Occipital lobe (tissue), 2 donors: ENCODE data around the gene SPOPL. TPM values are rescaled to one million over a fixed set of nuclear protein-coding genes. Genes with fewer than 3 reads are reported as not detected.

ENCODE experiments used
- DNase-seq: peaks from one replicate; lab custom pipeline; 2025; lab: John Stamatoyannopoulos, UW
- total RNA-seq: library from RNA; depleted of rRNA; stranded (reverse); fragments of >200 nt; gene quantifications from one replicate; pipeline ENCODE4 v1.2.3, GENCODE V29; 2014

Gene SPOPL
- total RNA-seq, 1 donor from 2014 or later: 29.3 TPM

DNA sequence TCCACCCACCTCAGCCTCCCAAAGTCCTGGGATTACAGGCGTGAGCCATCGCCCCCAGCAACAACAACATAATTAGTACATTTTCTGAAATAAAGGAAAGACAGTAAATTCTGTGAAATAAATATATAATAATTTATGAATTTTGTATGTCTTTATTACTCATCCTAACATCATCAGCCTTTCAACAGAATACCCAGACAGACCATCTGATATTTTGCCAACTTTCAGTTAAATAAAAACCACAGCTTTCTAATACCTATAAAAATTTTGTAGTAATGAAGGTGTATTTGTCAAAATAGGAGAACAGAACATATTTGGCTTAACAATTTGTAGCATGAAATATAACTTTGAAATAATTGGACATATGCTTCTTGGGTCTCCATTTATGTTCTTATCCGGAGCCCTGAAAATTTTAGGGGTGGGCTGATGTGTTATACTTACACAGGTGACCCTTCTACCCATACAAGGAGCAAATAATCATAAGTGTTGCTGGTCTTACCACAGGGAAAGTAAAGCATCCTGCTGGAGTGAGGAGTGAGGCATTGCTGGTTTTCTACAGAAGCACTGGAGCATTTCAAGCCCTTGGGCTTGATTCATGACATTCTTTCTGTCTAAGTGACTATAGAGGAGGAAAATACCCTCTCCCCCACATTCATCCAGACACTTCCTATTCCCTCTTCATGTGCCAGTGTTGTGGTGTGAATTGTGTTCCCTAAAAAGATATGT is 99.3 kb downstream of the SPOPL start:
- DNase-seq: no peak

DNA sequence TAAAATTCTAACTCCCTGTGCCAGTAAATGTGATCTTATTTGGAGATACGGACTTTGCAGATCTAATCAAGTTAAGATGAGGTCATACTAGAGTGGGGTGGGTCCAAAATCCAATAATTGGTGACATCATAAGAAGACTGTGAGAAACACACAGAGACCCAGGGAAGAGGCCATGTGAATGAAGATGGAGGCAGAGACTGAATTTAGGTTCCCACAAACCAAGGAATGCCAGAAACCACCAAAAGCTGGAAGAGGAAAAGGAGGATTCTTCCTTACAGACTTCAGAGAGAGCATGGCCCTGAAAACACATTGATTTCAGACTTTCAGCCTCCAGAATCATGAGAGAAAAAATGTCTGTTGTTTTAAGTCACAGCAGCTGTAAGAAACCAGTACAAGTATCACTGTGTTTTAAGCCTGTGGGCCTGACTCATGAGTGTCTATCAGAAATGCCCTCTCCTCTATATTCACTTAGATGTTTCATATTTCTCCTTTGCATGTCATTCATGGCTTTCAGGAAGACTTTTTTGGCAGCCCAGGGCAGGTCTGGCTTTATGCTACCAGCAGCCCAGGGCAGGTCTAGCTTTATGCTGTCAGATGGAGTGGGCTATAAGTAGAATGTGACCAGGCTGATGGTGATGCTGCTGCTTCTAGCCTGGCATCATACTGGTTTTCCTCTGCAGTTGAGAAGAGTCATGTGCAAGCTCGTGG is 100.0 kb downstream of the SPOPL start:
- no peak for DNase-seq

GRCh38 chr2:138602166-138602460 is 100.5 kb downstream of the SPOPL start:
- DNase-seq: no peak

DNA sequence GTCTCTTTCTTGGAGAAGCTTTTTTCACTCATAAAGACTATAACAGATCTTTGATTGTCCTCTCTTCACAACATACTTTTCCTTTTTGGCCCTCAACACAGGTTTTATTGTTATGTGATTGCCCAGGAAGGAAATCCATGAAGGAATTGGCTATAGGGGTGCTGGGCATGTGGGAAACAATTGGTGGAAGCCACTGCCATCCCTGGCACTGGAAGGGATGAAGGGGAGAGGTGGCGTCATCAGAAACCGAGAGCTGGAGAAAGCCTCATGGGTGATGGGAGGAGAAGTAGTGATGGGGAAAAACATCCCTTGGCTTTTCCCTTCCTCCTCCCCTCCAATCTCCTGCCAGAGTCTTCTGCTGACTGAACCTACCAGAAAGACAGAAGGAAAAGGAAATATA is 106.2 kb downstream of the SPOPL start:
- no peak for DNase-seq

DNA sequence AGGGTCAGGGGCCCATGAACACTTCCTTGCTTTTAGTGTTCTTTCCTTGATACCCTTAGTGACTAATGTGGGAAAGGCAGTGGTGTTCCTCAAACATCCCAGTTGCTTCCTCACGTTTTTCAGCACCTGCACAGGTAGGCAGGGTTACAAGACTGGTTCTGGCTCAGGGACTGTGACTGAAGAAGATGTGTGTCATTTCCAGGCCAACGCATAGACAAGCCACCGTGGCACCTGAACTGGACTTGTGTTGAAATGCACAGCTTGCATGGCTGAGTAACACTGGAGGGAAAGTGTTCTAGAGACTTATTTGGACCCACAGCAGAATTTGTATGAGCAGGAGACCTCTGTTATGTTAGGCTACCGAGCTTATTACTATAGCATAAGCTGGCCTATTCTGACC is 107.9 kb downstream of the SPOPL start:
- no peak for DNase-seq

DNA sequence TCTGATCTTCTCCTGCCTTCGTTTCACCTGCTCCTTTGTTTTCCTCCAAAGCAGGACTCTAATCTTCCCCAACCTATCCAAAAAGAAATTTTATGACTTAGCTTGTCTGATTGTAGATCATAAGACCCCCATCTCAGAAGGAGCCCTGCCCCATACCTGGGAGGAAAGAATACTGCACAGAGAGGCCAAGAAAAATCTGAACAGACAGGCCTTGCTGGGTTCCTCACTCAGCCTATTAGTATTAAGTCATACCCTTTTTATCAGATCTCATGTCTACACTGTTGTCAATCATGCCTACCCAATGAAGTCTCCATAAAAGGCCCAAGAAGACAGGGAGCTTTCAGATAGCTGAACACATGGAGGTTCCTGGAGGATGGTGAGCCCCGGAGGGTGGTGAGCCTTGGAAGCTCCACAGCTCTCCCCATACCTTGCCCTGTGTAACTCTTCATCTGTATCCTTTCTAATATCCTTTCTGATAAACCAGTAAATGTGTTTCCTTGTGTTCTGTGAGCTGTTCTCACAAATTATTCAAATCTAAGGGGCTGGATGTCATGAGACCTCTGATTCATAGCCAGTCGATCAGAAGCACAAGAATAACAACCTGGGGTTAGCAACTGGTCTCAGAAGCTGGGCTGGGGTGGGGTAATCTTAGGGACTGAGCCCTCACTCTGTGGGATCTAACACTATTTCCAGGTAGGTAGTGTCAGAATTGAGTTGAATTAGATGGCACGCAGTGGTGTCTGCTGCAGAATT is 108.8 kb downstream of the SPOPL start:
- no peak for DNase-seq

- no peak for DNase-seq
Measured at GRCh38 chr2:138615257-138615656, 113.7 kb downstream of the SPOPL start.

DNA sequence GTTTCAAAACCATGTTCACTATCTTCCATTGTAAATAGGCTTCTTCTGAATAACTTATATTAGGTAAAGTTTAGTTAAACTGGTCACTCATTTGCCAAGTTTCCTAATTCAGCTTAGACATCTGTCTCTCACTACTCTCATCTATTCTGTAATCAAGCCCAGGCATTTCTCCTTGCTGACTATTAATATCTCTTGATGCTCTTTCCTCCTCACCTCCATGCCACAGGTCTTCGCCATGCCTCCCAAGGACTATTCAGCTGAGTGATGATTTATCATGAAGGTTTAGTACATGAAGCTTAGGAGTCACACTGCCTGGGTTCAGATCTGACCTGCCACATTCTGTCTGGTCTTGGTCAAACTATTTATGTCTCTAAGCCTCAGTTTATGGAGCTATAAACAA is 115.5 kb downstream of the SPOPL start:
- no peak for DNase-seq

DNA sequence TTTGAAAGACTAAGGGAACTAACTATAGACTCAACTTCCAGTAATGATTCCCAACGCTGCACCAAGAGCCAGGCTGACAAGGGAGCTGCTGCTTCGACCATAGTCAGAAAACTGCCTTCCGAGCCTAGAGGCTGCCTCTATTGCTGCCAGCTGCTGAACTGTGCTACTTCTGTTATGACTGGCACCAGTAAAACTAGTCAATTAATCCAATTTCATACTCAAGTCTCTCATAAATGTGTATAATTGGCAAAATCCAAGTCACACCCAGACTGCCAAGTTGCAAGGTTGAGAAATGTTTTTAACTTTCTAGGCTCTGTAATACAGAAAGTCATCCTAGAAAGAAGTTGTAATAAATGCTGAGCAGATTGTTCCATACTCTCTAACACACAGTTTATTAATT is 117.4 kb downstream of the SPOPL start:
- no peak for DNase-seq

- DNase-seq: no peak
Measured at GRCh38 chr2:138620431-138620830, 118.9 kb downstream of the SPOPL start.

GRCh38 chr2:138621139-138621538 is 119.6 kb downstream of the SPOPL start:
- DNase-seq: no peak

GRCh38 chr2:138622613-138623012 is 121.0 kb downstream of the SPOPL start:
- DNase-seq: no peak
